HCT116 (cell line): ENCODE results near the gene SLF1. TPM values are rescaled to one million over a fixed set of nuclear protein-coding genes. Genes with fewer than 3 reads are reported as not detected.

ENCODE experiments used
- ATAC-seq: fragments of 200-7000 bp; cut with Tn5 transposase; 2 replicates; pipeline ENCODE4 v1.9.1; 2020; ENCODE audit warnings: mild to moderate bottlenecking, moderate library complexity
- BruUV-seq: library from RNA; stranded (reverse); fragments of 400-500 nt; replicated peaks from 2 replicates; lab custom pipeline; 2021; lab: Mats Ljungman, UMichigan
- CTCF ChIA-PET: fragments of 300-600 bp; sonication (Branson Sonifier 250); formaldehyde crosslinking; loops from one replicate; lab custom pipeline; 2021; ENCODE audit warnings: antibody characterized with exemption; lab: Charles Lee
- POLR2A ChIA-PET: fragments of 300-600, 350-600 bp; sonication (Branson Sonifier 250); formaldehyde crosslinking; loops from one replicate; lab custom pipeline; 2021; ENCODE audit warnings: antibody characterized with exemption; lab: Charles Lee
- RAD21 ChIA-PET, 2 experiments: fragments of 300-600 bp; sonication (Branson Sonifier 250); formaldehyde crosslinking; loops; one replicate each; lab custom pipeline; 2023; ENCODE audit warnings: low total read pairs in 2 of 2; ENCODE audit not compliant: uncharacterized antibody in 2 of 2, unreplicated experiment in 2 of 2, low non-redundant PET in 1 of 2; lab: Charles Lee
- DNase-seq: peaks from one replicate; pipeline ENCODE4 v3.0.0-alpha.2; 2010; ENCODE audit warnings: low read depth, low spot score
- H2AFZ ChIP-seq: fragments of 200-600 bp; shearing (Covaris generic), sonication (generic); 2 replicates; pipeline ENCODE4 v1.6.1; 2017; ENCODE audit warnings: low read depth, mixed run types, mixed read lengths, antibody characterized with exemption, low read length; ENCODE audit not compliant: poor library complexity, severe bottlenecking
- H3K27ac ChIP-seq: 2 replicates; pipeline ENCODE4 v1.5.1; 2012; ENCODE audit warnings: low read depth, low read length
- H3K27me3 ChIP-seq: fragments of 200-600 bp; sonication (generic); 2 replicates; pipeline ENCODE4 v1.6.1; 2016; ENCODE audit warnings: mixed run types, low read length, mixed read lengths; ENCODE audit not compliant: insufficient read depth
- H3K36me3 ChIP-seq, 2 experiments: fragments of 200-500 bp in 1 of 2; fragments of 200-600 bp in 1 of 2; sonication (Bioruptor generic) in 1 of 2; sonication (generic) in 1 of 2; 2 replicates each; pipeline versions ENCODE4 v1.5.1 to v1.6.1; 2014 to 2016; ENCODE audit warnings: low read length in 2 of 2, inconsistent platforms in 1 of 2, mixed read lengths in 1 of 2, mixed run types in 1 of 2; ENCODE audit not compliant: insufficient read depth in 2 of 2, control insufficient read depth in 1 of 2
- H3K4me1 ChIP-seq, 2 experiments: fragments of 200-600 bp in 1 of 2; sonication (generic) in 1 of 2; 2 replicates each; pipeline versions ENCODE4 v1.5.1 to v1.6.1; 2012 to 2017; ENCODE audit warnings: low read length in 2 of 2, inconsistent platforms in 1 of 2, mild to moderate bottlenecking in 1 of 2, mixed read lengths in 1 of 2, mixed run types in 1 of 2, moderate library complexity in 1 of 2; ENCODE audit not compliant: insufficient read depth in 2 of 2, control insufficient read depth in 1 of 2
- H3K4me2 ChIP-seq: fragments of 200-600 bp; sonication (generic); 2 replicates; pipeline ENCODE4 v1.6.1; 2017; ENCODE audit warnings: mixed run types, low read length, mixed read lengths
- H3K4me3 ChIP-seq, 2 experiments: fragments of 200-600 bp in 1 of 2; sonication (generic) in 1 of 2; replicated peaks in 1 of 2; 2 replicates each; pipeline ENCODE4 v1.5.1; 2011 to 2016; ENCODE audit warnings: low read length in 2 of 2, control low read depth in 1 of 2, low read depth in 1 of 2, mild to moderate bottlenecking in 1 of 2, mixed read lengths in 1 of 2, mixed run types in 1 of 2
- H3K79me2 ChIP-seq: fragments of 200-600 bp; sonication (generic); 2 replicates; pipeline ENCODE4 v1.6.1; 2017; ENCODE audit warnings: mild to moderate bottlenecking, mixed run types, low read length, moderate library complexity, mixed read lengths; ENCODE audit not compliant: insufficient read depth
- H3K9ac ChIP-seq: fragments of 200-600 bp; sonication (generic); 2 replicates; pipeline ENCODE4 v1.6.1; 2016; ENCODE audit warnings: low read length, mixed read lengths
- H3K9me2 ChIP-seq: fragments of 200-600 bp; sonication (generic), shearing (Covaris generic); 2 replicates; pipeline ENCODE4 v1.6.1; 2017; ENCODE audit warnings: mixed run types, mild to moderate bottlenecking, moderate library complexity; ENCODE audit not compliant: insufficient read depth
- H3K9me3 ChIP-seq, 2 experiments: fragments of 200-500 bp in 1 of 2; fragments of 200-600 bp in 1 of 2; sonication (Bioruptor generic) in 1 of 2; sonication (generic) in 1 of 2; 2 replicates each; pipeline ENCODE4 v1.6.1; 2014 to 2017; ENCODE audit warnings: low read length in 2 of 2, mixed read lengths in 2 of 2, inconsistent platforms in 1 of 2, low read depth in 1 of 2, mild to moderate bottlenecking in 1 of 2, mixed run types in 1 of 2, moderate library complexity in 1 of 2; ENCODE audit not compliant: control insufficient read depth in 1 of 2, insufficient read depth in 1 of 2
- H4K20me1 ChIP-seq: fragments of 200-600 bp; sonication (generic), shearing (Covaris generic); 2 replicates; pipeline ENCODE4 v1.6.1; 2017; ENCODE audit warnings: mixed run types, mild to moderate bottlenecking, moderate library complexity; ENCODE audit not compliant: insufficient read depth
- ATF3 ChIP-seq: IDR thresholded peaks from 2 replicates; pipeline ENCODE4 v1.6.1; 2012
- CEBPB ChIP-seq: IDR thresholded peaks from 2 replicates; pipeline ENCODE4 v1.6.1; 2012; ENCODE audit warnings: low read depth
- EGR1 ChIP-seq: IDR thresholded peaks from 2 replicates; pipeline ENCODE4 v1.6.1; 2012; ENCODE audit warnings: low read depth
- ELF1 ChIP-seq: IDR thresholded peaks from 2 replicates; pipeline ENCODE4 v1.6.1; 2012; ENCODE audit warnings: low read depth, borderline replicate concordance
- JUND ChIP-seq: IDR thresholded peaks from 2 replicates; pipeline ENCODE4 v1.6.1; 2012
- POLR2A ChIP-seq: IDR thresholded peaks from 2 replicates; pipeline ENCODE4 v1.7.0; 2011; ENCODE audit warnings: borderline replicate concordance; ENCODE audit not compliant: insufficient read depth, insufficient read length; ENCODE audit errors: extremely low read depth
- POLR2AphosphoS5 ChIP-seq: IDR thresholded peaks from 2 replicates; pipeline ENCODE4 v1.6.1; 2011; ENCODE audit warnings: mild to moderate bottlenecking, low read depth, low read length, moderate library complexity
- SIN3A ChIP-seq: IDR thresholded peaks from 2 replicates; pipeline ENCODE4 v1.6.1; 2012; ENCODE audit warnings: low read depth
- SP1 ChIP-seq: IDR thresholded peaks from 2 replicates; pipeline ENCODE4 v1.6.1; 2012; ENCODE audit warnings: low read depth
- SRF ChIP-seq: IDR thresholded peaks from 2 replicates; pipeline ENCODE4 v1.6.1; 2012; ENCODE audit warnings: low read depth
- YY1 ChIP-seq: IDR thresholded peaks from 2 replicates; pipeline ENCODE4 v1.6.1; 2011; ENCODE audit warnings: low read length, low read depth, moderate library complexity, mild to moderate bottlenecking; ENCODE audit not compliant: insufficient replicate concordance; ENCODE audit errors: extremely low read depth
- ZFX ChIP-seq: fragments of 450-650 bp; IDR thresholded peaks from 2 replicates; pipeline ENCODE4 v1.6.1; 2017
- ZNF274 ChIP-seq: fragments of 200-500 bp; sonication (Bioruptor generic); IDR thresholded peaks from 2 replicates; pipeline ENCODE4 v1.6.1; 2014; ENCODE audit warnings: mild to moderate bottlenecking, low read depth, low read length, inconsistent platforms
- intact Hi-C: fragments of 100-400 bp; cut with micrococcal nuclease; formaldehyde crosslinking; loops from 2 replicates; pipeline ENCODE4 v1.10.0; 2022
- total RNA-seq: library from RNA; stranded (reverse); gene quantifications from one replicate; pipeline ENCODE4 v1.2.1, GENCODE V29; 2021; ENCODE audit not compliant: unreplicated experiment
- TF ChIP-seq, protein P1 (sequence below): IDR thresholded peaks from 2 replicates; pipeline ENCODE4 v1.6.1; 2012; ENCODE audit warnings: low read depth
- TF ChIP-seq, protein P2 (sequence below), 3 experiments: fragments of 200-600 bp in 1 of 3; sonication (generic) in 1 of 3; IDR thresholded peaks in 2 of 3; conservative IDR thresholded peaks in 1 of 3; 2 replicates each; pipeline ENCODE4 v1.5.1; 2012 to 2017; ENCODE audit warnings: low read depth in 2 of 3, low read length in 2 of 3, antibody characterized with exemption in 1 of 3, borderline replicate concordance in 1 of 3, control low read depth in 1 of 3, mild to moderate bottlenecking in 1 of 3, mixed read lengths in 1 of 3, mixed run types in 1 of 3, moderate library complexity in 1 of 3; ENCODE audit not compliant: insufficient read depth in 1 of 3

The SLF1 gene
- total RNA-seq, 1 experiment from 2014 or later = 10.4 TPM

DNA sequence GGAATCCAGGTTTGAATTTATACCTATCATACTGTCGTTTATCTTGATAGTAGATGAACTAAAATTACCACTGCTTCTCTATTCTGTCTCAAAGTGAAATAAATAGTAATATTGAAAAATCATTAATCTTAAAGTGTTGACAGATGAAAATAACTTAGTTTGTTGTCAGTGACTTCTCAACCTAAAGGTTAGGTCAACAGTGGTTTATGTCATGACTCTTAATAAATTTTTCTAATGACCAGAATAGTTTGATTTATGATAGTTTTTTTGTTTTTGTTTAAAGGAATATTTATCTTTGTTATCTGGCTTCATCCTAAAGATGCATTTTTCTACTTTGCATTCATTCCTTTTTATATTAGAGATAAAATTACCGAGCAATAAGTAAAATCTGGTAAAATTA is 81.1 kb downstream of the SLF1 start:
- no peaks in the 10 kb centered on the region for H3K4me1 ChIP-seq
- TF ChIP-seq SP1 (no peak), ZFX (no peak)
- TF ChIP-seq, all 23 proteins: peak for 0

GRCh38 chr5:94700592-94700991 is 82.1 kb downstream of the SLF1 start:
- Histone ChIP-seq H3K9me3 (no peaks in the 10 kb centered on the region), H3K36me3 (no peaks in the 10 kb centered on the region), H3K4me1 (no peaks in the 10 kb centered on the region), H3K4me3 (no peak overlapping the region), H3K4me2 (no peak overlapping the region), H3K27ac (no peak overlapping the region), H3K9me2 (no peaks in the 10 kb centered on the region), H3K27me3 (no peaks in the 10 kb centered on the region), H3K79me2 (no peaks in the 10 kb centered on the region), H4K20me1 (no peaks in the 10 kb centered on the region), H2AFZ (no peak overlapping the region), H3K9ac (no peak overlapping the region)
- ATAC-seq (no peak), DNase-seq (no peak)
- CTCF ChIA-PET = interaction anchor here (0.5 kb wide), 1 partner anchor 580 kb away, joined by 3 read pairs; no protein-coding TSS in a partner anchor
- intact Hi-C loops = no loop called here
- BruUV-seq = no TSS peak
- POLR2A ChIA-PET = no interaction called here
- RAD21 ChIA-PET = no interaction called here
- TF ChIP-seq ZNF274 = no peak
- TF ChIP-seq ELF1 = no peak
- TF ChIP-seq, protein P1, sequence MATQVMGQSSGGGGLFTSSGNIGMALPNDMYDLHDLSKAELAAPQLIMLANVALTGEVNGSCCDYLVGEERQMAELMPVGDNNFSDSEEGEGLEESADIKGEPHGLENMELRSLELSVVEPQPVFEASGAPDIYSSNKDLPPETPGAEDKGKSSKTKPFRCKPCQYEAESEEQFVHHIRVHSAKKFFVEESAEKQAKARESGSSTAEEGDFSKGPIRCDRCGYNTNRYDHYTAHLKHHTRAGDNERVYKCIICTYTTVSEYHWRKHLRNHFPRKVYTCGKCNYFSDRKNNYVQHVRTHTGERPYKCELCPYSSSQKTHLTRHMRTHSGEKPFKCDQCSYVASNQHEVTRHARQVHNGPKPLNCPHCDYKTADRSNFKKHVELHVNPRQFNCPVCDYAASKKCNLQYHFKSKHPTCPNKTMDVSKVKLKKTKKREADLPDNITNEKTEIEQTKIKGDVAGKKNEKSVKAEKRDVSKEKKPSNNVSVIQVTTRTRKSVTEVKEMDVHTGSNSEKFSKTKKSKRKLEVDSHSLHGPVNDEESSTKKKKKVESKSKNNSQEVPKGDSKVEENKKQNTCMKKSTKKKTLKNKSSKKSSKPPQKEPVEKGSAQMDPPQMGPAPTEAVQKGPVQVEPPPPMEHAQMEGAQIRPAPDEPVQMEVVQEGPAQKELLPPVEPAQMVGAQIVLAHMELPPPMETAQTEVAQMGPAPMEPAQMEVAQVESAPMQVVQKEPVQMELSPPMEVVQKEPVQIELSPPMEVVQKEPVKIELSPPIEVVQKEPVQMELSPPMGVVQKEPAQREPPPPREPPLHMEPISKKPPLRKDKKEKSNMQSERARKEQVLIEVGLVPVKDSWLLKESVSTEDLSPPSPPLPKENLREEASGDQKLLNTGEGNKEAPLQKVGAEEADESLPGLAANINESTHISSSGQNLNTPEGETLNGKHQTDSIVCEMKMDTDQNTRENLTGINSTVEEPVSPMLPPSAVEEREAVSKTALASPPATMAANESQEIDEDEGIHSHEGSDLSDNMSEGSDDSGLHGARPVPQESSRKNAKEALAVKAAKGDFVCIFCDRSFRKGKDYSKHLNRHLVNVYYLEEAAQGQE = no peak
- TF ChIP-seq POLR2AphosphoS5 = no peak
- no peak for TF ChIP-seq YY1
- TF ChIP-seq, protein P2, sequence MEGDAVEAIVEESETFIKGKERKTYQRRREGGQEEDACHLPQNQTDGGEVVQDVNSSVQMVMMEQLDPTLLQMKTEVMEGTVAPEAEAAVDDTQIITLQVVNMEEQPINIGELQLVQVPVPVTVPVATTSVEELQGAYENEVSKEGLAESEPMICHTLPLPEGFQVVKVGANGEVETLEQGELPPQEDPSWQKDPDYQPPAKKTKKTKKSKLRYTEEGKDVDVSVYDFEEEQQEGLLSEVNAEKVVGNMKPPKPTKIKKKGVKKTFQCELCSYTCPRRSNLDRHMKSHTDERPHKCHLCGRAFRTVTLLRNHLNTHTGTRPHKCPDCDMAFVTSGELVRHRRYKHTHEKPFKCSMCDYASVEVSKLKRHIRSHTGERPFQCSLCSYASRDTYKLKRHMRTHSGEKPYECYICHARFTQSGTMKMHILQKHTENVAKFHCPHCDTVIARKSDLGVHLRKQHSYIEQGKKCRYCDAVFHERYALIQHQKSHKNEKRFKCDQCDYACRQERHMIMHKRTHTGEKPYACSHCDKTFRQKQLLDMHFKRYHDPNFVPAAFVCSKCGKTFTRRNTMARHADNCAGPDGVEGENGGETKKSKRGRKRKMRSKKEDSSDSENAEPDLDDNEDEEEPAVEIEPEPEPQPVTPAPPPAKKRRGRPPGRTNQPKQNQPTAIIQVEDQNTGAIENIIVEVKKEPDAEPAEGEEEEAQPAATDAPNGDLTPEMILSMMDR (IDR thresholded peaks at IDR 0.05 in 2 of 3, conservative IDR thresholded peaks at IDR 0.05 in 1 of 3; ENCODE audit: borderline replicate concordance in 1 of 3, insufficient read depth in 1 of 3, low read depth in 2 of 3, low read length in 2 of 3) = no peak
- no peak for TF ChIP-seq JUND
- TF ChIP-seq POLR2A = no peak
- TF ChIP-seq CEBPB = no peak
- TF ChIP-seq EGR1 = no peak
- no peak for TF ChIP-seq SRF
- no peak for TF ChIP-seq ZFX
- no peak for TF ChIP-seq ATF3
- TF ChIP-seq SIN3A = no peak

More for the DNA sequence above, 81.1 kb downstream of the SLF1 start:
- Histone ChIP-seq H2AFZ (no peak overlapping the region), H3K9ac (no peak overlapping the region), H3K4me2 (no peak overlapping the region), H3K36me3 (no peaks in the 10 kb centered on the region), H3K79me2 (no peaks in the 10 kb centered on the region), H3K27me3 (no peaks in the 10 kb centered on the region), H3K9me2 (no peaks in the 10 kb centered on the region), H3K4me3 (no peak overlapping the region), H3K27ac (no peak overlapping the region), H3K9me3 (no peaks in the 10 kb centered on the region), H4K20me1 (no peaks in the 10 kb centered on the region)
- DNase-seq = no peak
- no TSS peak for BruUV-seq
- intact Hi-C loops = loop anchor here (10.0 kb wide), 1 partner anchor 785 kb away; no protein-coding TSS in a partner anchor
- CTCF ChIA-PET = no interaction called here
- ATAC-seq = no peak
- RAD21 ChIA-PET = no interaction called here
- POLR2A ChIA-PET = no interaction called here
